Measurements from ENCODE around the gene DDC.

The DDC gene

DNA sequence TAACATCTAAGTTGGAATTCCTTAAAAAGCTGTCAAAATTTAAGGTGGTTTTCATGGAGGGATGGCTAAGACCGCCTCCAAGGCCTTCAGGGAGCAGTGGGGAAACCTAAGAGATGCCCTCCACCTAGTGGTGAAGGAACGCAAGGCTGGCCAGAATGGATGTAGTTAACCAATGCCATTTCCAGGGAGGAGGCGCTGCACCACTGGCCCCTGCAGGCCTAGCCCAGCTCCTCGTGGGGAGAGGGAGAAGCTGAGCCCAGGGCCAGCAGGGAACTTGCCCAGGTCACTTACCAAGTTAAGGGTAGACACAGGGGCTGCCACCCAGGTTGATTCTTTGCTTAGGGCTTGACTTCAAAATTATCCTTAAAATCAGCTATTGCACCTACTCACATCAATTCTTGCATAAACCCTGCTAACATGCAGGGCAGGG, 147.1 kb downstream of the DDC start:
- TF ChIP-seq, protein P1, sequence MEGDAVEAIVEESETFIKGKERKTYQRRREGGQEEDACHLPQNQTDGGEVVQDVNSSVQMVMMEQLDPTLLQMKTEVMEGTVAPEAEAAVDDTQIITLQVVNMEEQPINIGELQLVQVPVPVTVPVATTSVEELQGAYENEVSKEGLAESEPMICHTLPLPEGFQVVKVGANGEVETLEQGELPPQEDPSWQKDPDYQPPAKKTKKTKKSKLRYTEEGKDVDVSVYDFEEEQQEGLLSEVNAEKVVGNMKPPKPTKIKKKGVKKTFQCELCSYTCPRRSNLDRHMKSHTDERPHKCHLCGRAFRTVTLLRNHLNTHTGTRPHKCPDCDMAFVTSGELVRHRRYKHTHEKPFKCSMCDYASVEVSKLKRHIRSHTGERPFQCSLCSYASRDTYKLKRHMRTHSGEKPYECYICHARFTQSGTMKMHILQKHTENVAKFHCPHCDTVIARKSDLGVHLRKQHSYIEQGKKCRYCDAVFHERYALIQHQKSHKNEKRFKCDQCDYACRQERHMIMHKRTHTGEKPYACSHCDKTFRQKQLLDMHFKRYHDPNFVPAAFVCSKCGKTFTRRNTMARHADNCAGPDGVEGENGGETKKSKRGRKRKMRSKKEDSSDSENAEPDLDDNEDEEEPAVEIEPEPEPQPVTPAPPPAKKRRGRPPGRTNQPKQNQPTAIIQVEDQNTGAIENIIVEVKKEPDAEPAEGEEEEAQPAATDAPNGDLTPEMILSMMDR (IDR thresholded peaks at IDR 0.05; ENCODE audit: insufficient read depth, low read length, missing control alignments), result peak; percentile 98
- no peak overlapping the region for H3K4me3 ChIP-seq (ENCODE audit: low read depth, low read length)
- ChIA-PET CTCF (interaction anchor here (0.6 to 6.2 kb wide), 23 partner anchors 10 to 745 kb away, joined by 3 to 34 read pairs (median 4); partner anchors contain the start of gene ZPBP), POLR2A (no interaction called here)
- peak; percentile 21 for DNase-seq (ENCODE audit: low read depth, low spot score)

DNA sequence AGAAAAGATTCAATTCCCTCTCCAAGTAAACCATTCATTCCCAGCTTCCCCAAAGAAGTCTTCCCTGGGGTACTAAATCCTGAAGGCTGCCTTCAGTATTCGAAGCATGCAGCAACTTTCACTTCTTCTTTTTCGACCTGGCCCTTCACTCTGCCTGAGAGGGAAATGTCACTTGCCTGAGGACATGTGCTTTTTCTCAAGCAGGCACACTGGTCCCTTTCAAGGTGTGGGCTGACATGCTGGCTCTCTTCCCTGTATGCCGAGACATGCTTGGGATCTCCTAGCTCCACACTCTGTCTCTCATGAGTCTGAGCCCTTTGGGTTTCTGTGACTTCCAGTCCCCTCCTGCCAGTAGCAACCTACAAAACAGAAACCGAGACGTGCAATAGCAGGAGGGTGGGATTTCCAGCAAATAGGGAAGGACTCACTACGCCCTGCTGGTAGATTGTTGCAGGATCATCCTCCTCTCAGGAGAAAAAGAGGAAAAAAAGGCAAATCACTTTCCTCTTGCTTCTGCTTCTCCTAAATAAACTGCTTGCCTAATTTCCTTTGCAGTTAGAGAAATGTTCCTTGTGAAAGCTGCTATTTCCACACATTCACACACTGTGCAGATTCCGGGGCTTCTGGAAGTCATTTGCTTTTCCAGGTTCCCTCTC, 148.6 kb downstream of the DDC start:
- TF ChIP-seq, protein P1 (IDR thresholded peaks at IDR 0.05; ENCODE audit: insufficient read depth, low read length, missing control alignments), result no peak
- H3K4me3 ChIP-seq (ENCODE audit: low read depth, low read length), result no peak overlapping the region
- DNase-seq (ENCODE audit: low read depth, low spot score), result no peak
- CTCF ChIA-PET, result interaction anchor here (1.1 to 6.2 kb wide), 9 partner anchors 11 to 746 kb away, joined by 3 to 34 read pairs (median 12); no protein-coding TSS in a partner anchor
- POLR2A ChIA-PET, result no interaction called here

DNA sequence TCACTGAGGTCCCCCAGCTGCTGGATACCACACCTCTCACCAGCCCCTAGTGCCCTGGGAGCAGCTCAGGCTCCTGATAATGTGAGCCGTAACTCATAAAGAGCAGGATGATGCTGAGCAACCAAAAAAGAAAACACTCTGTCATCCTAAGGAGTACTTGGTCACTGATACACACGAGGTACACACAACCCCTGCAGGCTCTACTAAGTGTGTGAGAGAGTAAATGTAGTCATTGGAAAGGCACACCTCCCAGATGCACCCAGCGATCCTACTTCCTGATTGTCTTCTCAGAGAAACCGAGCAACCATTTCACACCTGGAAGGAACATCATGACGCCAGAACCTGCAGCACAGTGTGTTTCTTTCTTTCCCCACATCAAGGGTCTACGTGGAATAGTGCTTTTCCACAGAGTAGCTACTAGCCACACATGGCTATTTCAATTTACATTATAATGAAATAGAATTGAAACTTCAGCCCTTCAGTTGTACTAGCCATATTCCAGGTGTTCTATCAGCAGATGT, 149.3 kb downstream of the DDC start:
- POLR2A ChIA-PET, result no interaction called here
- CTCF ChIA-PET, result interaction anchor here (1.0 to 6.2 kb wide), 6 partner anchors 12 to 747 kb away, joined by 3 to 34 read pairs (median 20); no protein-coding TSS in a partner anchor
- no peak for DNase-seq (ENCODE audit: low read depth, low spot score)
- TF ChIP-seq, protein P1 (IDR thresholded peaks at IDR 0.05; ENCODE audit: insufficient read depth, low read length, missing control alignments), result no peak
- no peak overlapping the region for H3K4me3 ChIP-seq (ENCODE audit: low read depth, low read length)

DNA sequence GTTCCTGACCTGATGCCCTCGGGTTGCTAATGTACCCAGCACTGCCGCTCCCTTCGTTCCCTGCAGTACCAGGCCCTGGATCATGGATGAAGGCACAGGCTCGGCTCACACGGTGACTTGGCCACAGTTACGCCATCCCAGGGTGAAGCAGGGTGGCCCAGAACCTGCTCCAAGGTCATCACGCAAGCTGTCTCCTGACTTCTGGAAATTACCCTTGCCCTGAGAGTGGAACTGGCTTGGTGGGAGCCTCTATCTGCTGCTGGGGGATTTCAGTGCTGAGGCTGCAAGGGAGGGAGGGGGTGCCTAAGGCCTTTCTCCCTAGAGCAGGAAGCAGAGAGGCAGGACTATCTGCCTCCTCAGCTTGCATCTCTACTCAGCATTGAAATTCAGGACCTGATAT, 151.6 kb downstream of the DDC start:
- POLR2A ChIA-PET, result no interaction called here
- CTCF ChIA-PET, result no interaction called here
- DNase-seq (ENCODE audit: low read depth, low spot score), result no peak
- TF ChIP-seq, protein P1 (IDR thresholded peaks at IDR 0.05; ENCODE audit: insufficient read depth, low read length, missing control alignments), result no peak
- no peak overlapping the region for H3K4me3 ChIP-seq (ENCODE audit: low read depth, low read length)

DNA sequence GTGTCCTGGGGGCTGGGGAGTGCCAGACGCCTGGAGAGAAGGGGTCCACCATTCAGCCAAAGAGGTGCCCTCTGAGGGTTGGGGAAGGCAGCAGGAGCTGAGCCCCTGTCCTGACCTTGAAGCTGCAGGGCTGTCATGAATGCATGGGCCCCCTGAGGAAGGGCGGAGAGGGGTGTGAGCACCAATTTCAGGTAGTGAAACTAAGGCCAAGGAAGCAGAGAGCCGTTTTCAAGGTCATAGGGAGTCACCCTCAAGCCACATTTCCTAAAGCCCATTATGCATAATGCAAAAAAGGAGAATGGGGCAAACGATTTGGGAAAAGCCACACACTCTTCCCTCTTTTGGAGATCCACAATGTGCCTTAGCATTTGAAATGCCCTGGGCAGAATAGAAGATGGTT, 152.2 kb downstream of the DDC start:
- CTCF ChIA-PET, result no interaction called here

DNA sequence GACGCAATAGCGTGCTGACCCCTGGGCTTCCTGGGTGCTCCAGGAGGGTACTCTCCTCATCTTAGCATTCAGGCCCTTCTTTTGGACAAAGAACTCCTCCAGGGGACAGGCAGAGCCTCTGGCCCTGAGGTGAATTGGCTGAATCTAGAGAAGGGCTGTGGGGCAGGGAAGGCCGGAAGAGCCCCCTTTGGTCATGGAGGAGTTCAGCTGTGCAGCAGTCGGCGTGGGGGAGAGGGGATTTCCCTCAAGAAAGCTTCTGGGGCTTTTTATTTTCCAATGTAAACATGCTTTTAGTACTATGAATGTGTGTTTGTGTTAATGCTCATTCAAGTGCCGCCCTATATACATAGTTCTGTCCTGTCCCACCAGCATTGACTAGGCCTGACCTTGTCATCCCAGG, 153.9 kb downstream of the DDC start:
- H3K4me3 ChIP-seq (ENCODE audit: low read depth, low read length), result no peak overlapping the region
- ChIA-PET CTCF (no interaction called here), POLR2A (no interaction called here)
- TF ChIP-seq, protein P1 (IDR thresholded peaks at IDR 0.05; ENCODE audit: insufficient read depth, low read length, missing control alignments), result no peak
- DNase-seq (ENCODE audit: low read depth, low spot score), result no peak

More for the DNA sequence above, 152.2 kb downstream of the DDC start:
- POLR2A ChIA-PET, result no interaction called here
- TF ChIP-seq, protein P1 (IDR thresholded peaks at IDR 0.05; ENCODE audit: insufficient read depth, low read length, missing control alignments), result no peak
- no peak overlapping the region for H3K4me3 ChIP-seq (ENCODE audit: low read depth, low read length)
- no peak for DNase-seq (ENCODE audit: low read depth, low spot score)
